PC-3 (cell line): Measurements from ENCODE around the gene SLC39A11. TPM values are rescaled to one million over a fixed set of nuclear protein-coding genes. Genes with fewer than 3 reads are reported as not detected.

Experiments used
- ATAC-seq: fragments of 200-7000 bp; cut with Tn5 transposase; 2 replicates; pipeline ENCODE4 v1.9.1; 2020; ENCODE audit warnings: mild to moderate bottlenecking, moderate library complexity
- BruUV-seq: library from RNA; stranded (reverse); fragments of 400-500 nt; replicated peaks from 2 replicates; lab custom pipeline; 2021; lab: Mats Ljungman, UMichigan
- CTCF ChIA-PET: fragments of 300-600 bp; sonication (Branson Sonifier 250); formaldehyde crosslinking; loops from one replicate; lab custom pipeline; 2022; ENCODE audit warnings: antibody characterized with exemption; lab: Charles Lee
- POLR2A ChIA-PET: fragments of 300-600 bp; sonication (Branson Sonifier 250); formaldehyde crosslinking; loops from one replicate; lab custom pipeline; 2022; ENCODE audit warnings: antibody characterized with exemption; ENCODE audit not compliant: unreplicated experiment; lab: Charles Lee
- DNase-seq: peaks from one replicate; pipeline ENCODE4 v3.0.0-alpha.2; 2015
- H2AFZ ChIP-seq: fragments of 300-600 bp; sonication (generic); 2 replicates; pipeline ENCODE4 v1.6.0; 2016; ENCODE audit warnings: antibody characterized with exemption, low read length
- H3F3A ChIP-seq: fragments of 300-600 bp; sonication (generic); one replicate; pipeline ENCODE4 v1.6.0; 2017; ENCODE audit warnings: antibody characterized with exemption, low read length, control low read depth, mild to moderate bottlenecking; ENCODE audit not compliant: unreplicated experiment
- H3K27ac ChIP-seq: fragments of 300-600 bp; sonication (generic); 2 replicates; pipeline ENCODE4 v1.5.1; 2016; ENCODE audit warnings: mild to moderate bottlenecking, low read length
- H3K27me3 ChIP-seq: fragments of 300-600 bp; sonication (generic); 2 replicates; pipeline ENCODE4 v1.6.1; 2016; ENCODE audit warnings: low read length, mixed read lengths
- H3K36me3 ChIP-seq: fragments of 300-600 bp; sonication (generic); 2 replicates; pipeline ENCODE4 v1.6.1; 2016; ENCODE audit warnings: low read depth, mixed run types, low read length, mixed read lengths
- H3K4me1 ChIP-seq: fragments of 300-600 bp; sonication (generic); 2 replicates; pipeline ENCODE4 v1.5.1; 2016; ENCODE audit warnings: low read length; ENCODE audit not compliant: insufficient read depth
- H3K4me2 ChIP-seq: fragments of 300-600 bp; sonication (generic); 2 replicates; pipeline ENCODE4 v1.6.0; 2016; ENCODE audit warnings: low read length
- H3K4me3 ChIP-seq: fragments of 300-600 bp; sonication (generic); 2 replicates; pipeline ENCODE4 v1.5.1; 2016; ENCODE audit warnings: mild to moderate bottlenecking, low read length, mixed read lengths
- H3K79me2 ChIP-seq: fragments of 300-600 bp; sonication (generic); 2 replicates; pipeline ENCODE4 v1.6.1; 2017; ENCODE audit warnings: low read length, mixed read lengths
- H3K9ac ChIP-seq: fragments of 300-600 bp; sonication (generic); 2 replicates; pipeline ENCODE4 v1.6.0; 2016; ENCODE audit warnings: mild to moderate bottlenecking, low read length
- H3K9me2 ChIP-seq: fragments of 300-600 bp; sonication (generic); replicated peaks from 2 replicates; pipeline ENCODE4 v1.6.1; 2016; ENCODE audit warnings: mixed run types, low read length, mixed read lengths
- H3K9me3 ChIP-seq: fragments of 300-600 bp; sonication (generic); 2 replicates; pipeline ENCODE4 v1.6.1; 2016; ENCODE audit warnings: low read length, mixed read lengths
- H4K20me1 ChIP-seq: fragments of 300-600 bp; sonication (generic); 2 replicates; pipeline ENCODE4 v1.6.1; 2016; ENCODE audit warnings: low read length, mixed read lengths
- CTCF ChIP-seq: fragments of 300-600 bp; sonication (generic); conservative IDR thresholded peaks from 2 replicates; pipeline ENCODE4 v1.5.1; 2017; ENCODE audit warnings: antibody characterized with exemption, low read depth, mild to moderate bottlenecking, low read length
- EZH2 ChIP-seq: fragments of 300-600 bp; sonication (generic); IDR thresholded peaks from one replicate; pipeline ENCODE4 v1.6.1; 2017; ENCODE audit warnings: antibody characterized with exemption, mild to moderate bottlenecking, low read length; ENCODE audit not compliant: unreplicated experiment
- EZH2phosphoT487 ChIP-seq: fragments of 300-600 bp; sonication (generic); IDR thresholded peaks from 2 replicates; pipeline ENCODE4 v1.6.1; 2018; ENCODE audit warnings: mild to moderate bottlenecking, antibody characterized with exemption, low read length, borderline replicate concordance
- intact Hi-C: fragments of 100-400 bp; cut with micrococcal nuclease; formaldehyde crosslinking; loops from 2 replicates; pipeline ENCODE4 v1.9.0; 2023
- total RNA-seq: library from RNA; depleted of rRNA; stranded (reverse); fragments of >200 nt; gene quantifications from 2 replicates; pipeline ENCODE4 v1.2.3, GENCODE V29; 2014

The SLC39A11 gene
- total RNA-seq, 1 experiment from 2014 or later = 37.7 TPM

GRCh38 chr17:73069841-73070240, 22.6 kb downstream of the SLC39A11 start:
- no peak overlapping the region for H3K4me2 ChIP-seq
- no peak overlapping the region for H3K9ac ChIP-seq
- H3K27ac ChIP-seq = no peak overlapping the region
- TF ChIP-seq EZH2phosphoT487 (no peak), EZH2 (no peak), CTCF (no peak)
- no peaks in the 10 kb centered on the region for H3K27me3 ChIP-seq
- H3K9me2 ChIP-seq = no peaks in the 10 kb centered on the region
- no peaks in the 10 kb centered on the region for H3K79me2 ChIP-seq
- no peak overlapping the region for H2AFZ ChIP-seq
- ChIA-PET CTCF (no interaction called here), POLR2A (no interaction called here)
- BruUV-seq = no TSS peak
- intact Hi-C loops = no loop called here
- H3F3A ChIP-seq = no peaks in the 10 kb centered on the region
- ATAC-seq (no peak), DNase-seq (no peak)
- 0 out of 2 replicates have a peak, but pooled peaks cover 5% of the 10 kb centered on the region for H3K36me3 ChIP-seq
- H3K4me3 ChIP-seq = no peak overlapping the region
- H3K9me3 ChIP-seq = no peaks in the 10 kb centered on the region
- no peaks in the 10 kb centered on the region for H4K20me1 ChIP-seq
- peaks cover 12% of the 10 kb centered on the region for H3K4me1 ChIP-seq

GRCh38 chr17:73069164-73069770, 23.2 kb downstream of the SLC39A11 start:
- DNase-seq (no peak), ATAC-seq (no peak)
- H3K4me3 ChIP-seq = no peak overlapping the region
- BruUV-seq = no TSS peak
- no peaks in the 10 kb centered on the region for H4K20me1 ChIP-seq
- H3K9me2 ChIP-seq = no peaks in the 10 kb centered on the region
- peaks cover 12% of the 10 kb centered on the region for H3K4me1 ChIP-seq
- no peaks in the 10 kb centered on the region for H3K9me3 ChIP-seq
- H3K9ac ChIP-seq = no peak overlapping the region
- intact Hi-C loops = no loop called here
- H3K4me2 ChIP-seq = no peak overlapping the region
- H3F3A ChIP-seq = no peaks in the 10 kb centered on the region
- ChIA-PET CTCF (no interaction called here), POLR2A (no interaction called here)
- H2AFZ ChIP-seq = no peak overlapping the region
- H3K27me3 ChIP-seq = no peaks in the 10 kb centered on the region
- no peaks in the 10 kb centered on the region for H3K79me2 ChIP-seq
- no peak overlapping the region; the same call in 1 of the 2 replicates for H3K27ac ChIP-seq
- 0 out of 2 replicates have a peak, but pooled peaks cover 5% of the 10 kb centered on the region for H3K36me3 ChIP-seq
- TF ChIP-seq EZH2phosphoT487 (no peak), EZH2 (no peak), CTCF (no peak)
